T47D (cell line): ENCODE measurements around the gene PSEN2.
"Not testable (repeated sequence)": the region's sequence is repeated elsewhere in the genome, so short reads cannot be mapped to it uniquely, and the experiment has no call there.

Experiments used
- DNase-seq, 2 experiments: peaks; one replicate each; pipeline versions ENCODE4 v3.0.0 to v3.0.0-alpha.2; 2011 to 2012; ENCODE audit warnings: low read depth in 1 of 2, low spot score in 1 of 2
- JUND ChIP-seq: IDR thresholded peaks from 2 replicates; pipeline ENCODE4 v1.6.1; 2012; ENCODE audit warnings: low read depth
- in situ Hi-C: cut with HindIII; loops from 2 replicates; pipeline ENCODE4 v1.10.0; 2016; ENCODE audit warnings: low sequenced_read_pairs, low pct_unique_long_range_greater_than_20kb

The PSEN2 gene

DNA sequence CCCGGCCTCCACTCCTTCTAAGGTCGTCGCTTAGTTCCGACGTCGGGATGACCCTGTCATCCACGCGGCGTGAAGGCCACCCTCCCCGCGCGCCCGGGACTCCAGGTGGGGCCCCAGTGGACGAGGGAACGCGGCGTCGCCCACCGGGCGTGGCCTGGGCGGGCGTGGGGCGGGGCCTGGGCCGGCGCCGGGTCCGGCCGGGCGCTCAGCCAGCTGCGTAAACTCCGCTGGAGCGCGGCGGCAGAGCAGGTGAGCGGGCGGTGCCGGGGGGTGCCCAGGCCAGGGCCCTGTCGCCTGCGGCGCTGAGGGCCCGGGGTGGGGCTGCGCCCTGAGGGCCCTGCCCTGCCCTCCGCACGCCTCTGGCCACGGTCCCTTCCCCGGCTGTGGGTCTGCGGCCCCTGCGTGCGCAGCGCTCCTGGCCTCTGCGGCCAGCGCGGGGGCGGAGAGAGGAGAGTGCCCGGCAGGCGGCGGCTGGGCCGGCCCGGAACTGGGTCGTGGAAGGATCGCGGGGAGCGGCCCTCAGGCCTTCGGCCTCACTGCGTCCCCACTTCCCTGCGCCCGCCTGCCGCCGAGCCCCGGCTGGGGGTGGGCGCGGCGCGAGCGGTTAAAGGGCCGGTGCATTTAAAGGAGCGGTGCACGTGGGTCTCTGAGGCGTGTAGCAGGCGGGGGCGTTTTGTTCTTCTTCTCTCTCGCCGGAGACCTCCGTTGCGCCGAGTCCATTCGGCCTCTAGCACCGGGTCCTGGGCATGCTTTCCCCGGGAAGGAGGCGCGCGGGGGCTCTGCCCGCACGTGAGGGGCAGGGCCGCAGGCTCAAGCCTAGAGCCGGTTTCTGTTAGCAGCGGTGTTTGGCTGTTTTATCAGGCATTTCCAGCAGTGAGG, at the start of gene PSEN2:
PSEN2 (plus strand) TSS at position 216 of the 879 bp plus-strand sequence. CDS start 11,292 bp downstream, outside the sequence.
- TF ChIP-seq JUND: no peak
- DNase-seq: peak; percentile 81 to 94
- in situ Hi-C loops: no loop called here

GRCh38 chr1:226820941-226821718, 49.3 kb upstream of the PSEN2 start:
- DNase-seq: no peak
- in situ Hi-C loops: no loop called here
- no peak for TF ChIP-seq JUND

DNA sequence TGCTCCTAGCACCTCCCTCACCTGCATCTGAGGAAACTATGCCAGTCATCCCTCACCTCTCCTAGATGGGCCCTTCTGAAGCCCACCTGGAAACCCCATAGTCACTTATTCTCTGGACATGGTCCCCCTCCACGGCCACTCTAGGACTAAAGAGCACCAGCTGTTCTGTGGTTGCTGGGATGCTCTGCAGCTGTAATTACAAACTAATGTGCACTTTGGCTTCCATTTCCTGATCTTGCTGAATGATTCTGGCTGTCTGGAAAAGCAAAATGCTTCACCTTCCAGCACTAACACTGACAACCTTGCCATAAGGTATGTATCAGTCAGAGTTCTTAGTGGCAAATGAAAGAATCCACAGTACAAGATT, 48.7 kb upstream of the PSEN2 start:
- no peak for DNase-seq
- TF ChIP-seq JUND: no peak
- in situ Hi-C loops: no loop called here

DNA sequence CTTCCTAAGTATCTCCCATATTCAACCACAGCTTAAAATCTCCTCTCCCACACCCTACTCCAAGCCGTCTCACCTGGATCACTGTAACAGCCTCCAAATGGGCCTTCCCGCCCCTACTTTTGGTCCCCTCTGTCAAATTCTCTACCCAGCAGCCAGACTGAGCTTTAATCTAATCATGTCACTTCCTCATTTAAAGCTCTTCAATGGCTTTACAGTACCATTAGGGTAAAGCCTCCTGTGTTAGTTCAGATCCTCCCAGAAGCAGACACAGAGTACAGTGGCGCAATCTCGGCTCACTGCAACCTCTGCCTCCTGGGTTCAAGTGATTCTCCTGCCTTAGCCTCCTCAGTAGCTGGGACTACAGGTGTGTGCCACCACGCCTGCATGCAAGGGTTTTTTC, 46.8 kb upstream of the PSEN2 start:
- in situ Hi-C loops: no loop called here
- DNase-seq: no peak
- TF ChIP-seq JUND: no peak

GRCh38 chr1:226825037-226825745, 45.2 kb upstream of the PSEN2 start:
- TF ChIP-seq JUND: no peak
- in situ Hi-C loops: no loop called here
- DNase-seq: no peak

DNA sequence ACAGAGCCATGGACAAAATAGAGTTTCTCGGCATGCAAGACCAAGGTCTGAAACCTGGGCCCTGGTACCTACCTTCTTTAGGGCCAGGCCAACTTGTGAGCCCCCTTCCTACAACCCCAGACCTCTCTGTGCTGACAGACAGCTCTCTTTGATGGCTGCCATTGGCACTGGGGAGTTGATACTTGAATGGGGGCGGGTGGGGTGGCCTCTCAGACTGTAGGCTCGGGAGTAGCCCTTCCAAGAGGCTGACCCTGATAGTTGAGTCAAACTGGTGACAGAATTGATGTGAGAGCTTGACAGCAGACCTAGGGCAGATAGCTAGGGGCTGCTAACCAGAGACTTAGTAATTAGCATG, 44.7 kb upstream of the PSEN2 start:
- DNase-seq: no peak
- in situ Hi-C loops: no loop called here
- TF ChIP-seq JUND: no peak

GRCh38 chr1:226826479-226827261, 43.7 kb upstream of the PSEN2 start:
- in situ Hi-C loops: no loop called here
- no peak for TF ChIP-seq JUND
- no peak for DNase-seq

- no peak for DNase-seq
- in situ Hi-C loops: no loop called here
- TF ChIP-seq JUND: no peak
Observed at GRCh38 chr1:226827458-226827857, 43.0 kb upstream of the PSEN2 start.

DNA sequence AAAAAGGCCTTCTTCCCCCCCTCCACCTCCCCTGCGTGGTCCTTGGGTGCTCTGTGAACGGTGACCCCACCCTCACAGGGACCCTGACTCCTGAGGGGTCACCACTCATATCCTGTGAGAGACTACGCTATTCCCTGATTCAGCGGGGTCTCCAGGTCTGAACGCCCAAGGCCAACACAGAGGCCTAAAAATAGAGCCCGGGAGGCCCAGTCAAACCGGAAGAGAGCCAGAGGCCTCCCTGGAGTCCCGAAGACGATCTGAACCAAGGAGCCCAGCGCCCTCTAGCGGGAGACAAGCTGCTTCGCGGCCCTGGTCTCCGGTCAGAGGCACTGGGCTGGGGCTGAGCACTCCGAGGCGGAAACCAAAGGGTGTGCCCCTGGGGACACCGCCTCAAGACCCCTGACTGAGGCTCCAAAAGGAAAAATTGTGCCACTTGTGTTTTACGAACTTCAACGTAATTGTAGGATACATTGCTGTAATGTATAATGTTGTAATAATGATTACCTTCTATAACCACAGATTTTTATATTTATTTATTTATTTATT, 42.4 kb upstream of the PSEN2 start:
- in situ Hi-C loops: no loop called here
- no peak for TF ChIP-seq JUND

GRCh38 chr1:226829105-226829504, 41.3 kb upstream of the PSEN2 start:
- no peak for DNase-seq
- TF ChIP-seq JUND: no peak
- in situ Hi-C loops: no loop called here

More for the DNA sequence above, 42.4 kb upstream of the PSEN2 start:
- DNase-seq: peak; percentile 89 to 97

GRCh38 chr1:226831953-226832352, 38.5 kb upstream of the PSEN2 start:
- DNase-seq: no peak
- in situ Hi-C loops: no loop called here

DNA sequence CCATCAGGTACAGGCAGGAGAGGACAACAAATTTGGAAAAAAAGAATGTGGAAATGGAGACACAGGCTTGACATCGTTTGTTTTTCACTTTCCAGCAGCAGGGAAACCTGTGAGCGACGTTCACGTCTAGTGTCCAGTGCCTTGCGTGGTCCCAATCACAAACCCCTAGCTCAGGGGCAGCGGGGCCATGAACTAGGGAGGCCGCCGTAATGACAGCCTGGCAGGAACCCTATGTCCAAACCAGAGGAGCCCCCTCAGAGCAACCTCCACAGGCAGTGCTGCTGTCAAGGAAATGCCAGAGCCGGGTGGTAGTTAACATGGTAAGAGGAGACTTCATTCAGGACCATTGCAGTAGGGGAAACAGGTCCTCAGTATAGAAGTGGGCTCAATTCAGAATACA, 37.8 kb upstream of the PSEN2 start:
- DNase-seq: no peak
- TF ChIP-seq JUND: no peak
- in situ Hi-C loops: no loop called here

More at GRCh38 chr1:226831953-226832352, 38.5 kb upstream of the PSEN2 start:
- no peak for TF ChIP-seq JUND

DNA sequence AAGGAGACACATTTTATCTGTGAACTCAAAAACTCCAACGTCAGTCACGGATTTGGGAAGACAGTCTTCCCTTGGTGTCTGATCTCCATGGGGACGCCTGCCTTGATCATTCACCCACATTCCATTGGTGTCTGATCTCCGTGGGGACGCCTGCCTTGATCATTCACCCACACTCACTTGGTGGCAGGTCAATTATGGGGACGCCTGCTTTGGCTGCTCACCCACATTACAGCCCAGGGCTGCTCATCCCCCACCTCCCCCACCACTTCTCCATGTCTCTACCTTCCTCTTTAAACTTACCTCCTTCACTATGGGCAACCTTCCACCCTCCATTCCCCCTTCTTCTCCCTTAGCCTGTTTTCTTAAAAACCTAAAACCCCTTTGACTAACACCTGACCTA, 36.2 kb upstream of the PSEN2 start:
- in situ Hi-C loops, DNase-seq: not testable (repeated sequence)

DNA sequence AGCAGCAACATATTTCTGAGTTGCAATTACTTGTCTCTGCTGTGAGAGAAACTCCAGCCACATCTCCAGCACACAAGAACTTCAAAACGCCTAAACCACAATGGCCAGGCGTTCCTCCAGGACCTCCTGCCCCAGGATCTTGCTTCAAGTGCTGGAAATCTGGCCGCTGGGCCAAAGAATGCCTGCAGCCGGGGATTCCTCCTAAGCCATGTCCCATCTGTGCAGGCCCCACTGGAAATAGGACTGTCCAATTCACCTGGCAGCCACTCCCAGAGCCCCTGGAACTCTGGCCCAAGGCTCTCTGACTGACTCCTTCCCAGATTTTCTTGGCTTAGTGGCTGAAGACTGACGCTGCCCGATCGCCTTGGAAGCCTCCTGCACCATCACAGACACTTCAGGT, 35.0 kb upstream of the PSEN2 start:
- in situ Hi-C loops: not testable (repeated sequence)

DNA sequence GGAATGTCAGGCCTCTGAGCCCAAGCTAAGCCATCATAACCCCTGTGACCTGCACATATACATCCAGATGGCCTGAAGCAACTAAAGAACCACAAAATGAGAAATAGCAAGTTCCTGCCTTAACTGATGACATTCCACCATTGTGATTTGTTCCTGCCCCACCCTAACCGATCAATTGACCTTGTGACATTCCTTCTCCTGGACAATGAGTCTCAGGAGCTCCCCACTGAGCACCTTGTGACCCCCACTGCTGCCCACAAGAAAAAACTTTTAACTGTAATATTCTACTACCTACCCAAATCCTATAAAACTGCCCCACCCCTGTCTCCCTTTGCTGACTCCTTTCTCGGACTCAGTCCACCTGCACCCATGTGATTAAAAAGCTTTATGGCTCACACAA, 32.5 kb upstream of the PSEN2 start:
- in situ Hi-C loops, DNase-seq: not testable (repeated sequence)

More for the DNA sequence above, 35.0 kb upstream of the PSEN2 start:
- DNase-seq: not testable (repeated sequence)
